Activated naive CD4-positive, alpha-beta T cell treated with anti-CD3 and anti-CD28 coated beads, Interleukin-2, amount 50 U/mL, for 72 hours (primary cell): Measurements from ENCODE around the gene RRP8. TPM values are rescaled to one million over a fixed set of nuclear protein-coding genes. Genes with fewer than 3 reads are reported as not detected.

Experiments
- ATAC-seq, 2 donors: fragments of 150-1000 bp; cut with Tn5 transposase; 2 replicates each; pipeline ENCODE4 v1.10.0; 2021; ENCODE audit warnings: mild to moderate bottlenecking in 2 of 2, moderate library complexity in 2 of 2
- DNase-seq, 2 donors: peaks; one replicate each; pipeline ENCODE4 v3.0.0; 2021 to 2022; ENCODE audit warnings: low spot score in 2 of 2
- H3K27ac Mint-ChIP-seq, 2 donors: one replicate each; pipeline ENCODE4 v1.8.0; 2022; ENCODE audit warnings: mild to moderate bottlenecking in 2 of 2, mixed read lengths in 2 of 2
- H3K36me3 Mint-ChIP-seq, 2 donors: one replicate each; pipeline ENCODE4 v1.8.0; 2022; ENCODE audit warnings: mixed read lengths in 2 of 2
- H3K9me3 Mint-ChIP-seq, 2 donors: one replicate each; pipeline ENCODE4 v1.8.0; 2022; ENCODE audit warnings: mixed read lengths in 2 of 2
- total RNA-seq, 2 donors: library from RNA; stranded (reverse); gene quantifications; one replicate each; pipeline ENCODE4 v1.2.3, GENCODE V29; 2022

Gene RRP8
- total RNA-seq, 2 donors from 2014 or later: 24.9 to 38.3 TPM

DNA sequence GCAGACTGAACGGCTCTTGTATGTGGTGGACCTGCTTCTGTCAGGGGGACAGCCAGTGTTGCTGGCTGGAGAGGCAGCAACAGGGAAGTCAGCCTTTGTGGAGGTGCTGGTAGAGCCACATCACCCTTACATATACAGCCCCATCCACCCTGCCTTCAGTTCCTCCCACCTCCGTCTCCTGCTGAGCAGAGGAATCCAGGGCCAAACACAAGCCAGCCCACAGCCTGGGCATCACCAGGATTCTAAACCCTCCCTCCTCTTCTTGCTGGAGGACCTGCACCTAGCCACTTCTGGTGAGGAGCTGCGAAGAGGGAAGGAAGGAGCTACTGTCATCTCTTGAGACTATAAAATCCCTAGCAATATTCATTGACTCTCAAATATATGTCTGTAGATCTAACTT is 54.8 kb downstream of the RRP8 start:
- ATAC-seq (no peak), DNase-seq (no peak)
- no peaks in the 10 kb centered on the region for H3K36me3 Mint-ChIP-seq
- H3K27ac Mint-ChIP-seq: no peak overlapping the region
- no peaks in the 10 kb centered on the region for H3K9me3 Mint-ChIP-seq

- Mint-ChIP-seq H3K27ac (no peak overlapping the region), H3K9me3 (no peaks in the 10 kb centered on the region), H3K36me3 (no peaks in the 10 kb centered on the region)
- DNase-seq (no peak), ATAC-seq (no peak)
Measured at GRCh38 chr11:6548121-6548520, 55.3 kb downstream of the RRP8 start.

DNA sequence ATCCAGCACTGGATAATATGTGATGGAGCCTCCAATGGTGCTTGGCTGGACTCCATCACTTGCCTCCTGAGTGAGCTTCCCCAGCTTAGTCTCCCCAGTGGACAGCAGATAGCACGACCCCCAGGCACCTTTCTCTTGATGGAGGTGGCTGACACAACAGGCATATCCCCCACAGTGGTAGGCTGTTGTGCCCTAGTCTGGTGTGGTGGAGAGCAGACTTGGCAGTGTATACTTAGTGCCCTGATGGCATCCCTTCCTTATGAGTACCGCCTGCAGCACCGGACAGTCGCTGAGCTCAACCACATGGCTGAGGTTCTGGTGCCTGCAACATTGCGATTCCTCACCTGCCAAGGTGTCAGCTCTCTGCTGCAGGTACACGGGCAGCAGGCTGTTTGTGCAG is 56.2 kb downstream of the RRP8 start:
- no peak for ATAC-seq
- Mint-ChIP-seq H3K9me3 (no peaks in the 10 kb centered on the region), H3K27ac (no peak overlapping the region), H3K36me3 (no peaks in the 10 kb centered on the region)
- DNase-seq: no peak

DNA sequence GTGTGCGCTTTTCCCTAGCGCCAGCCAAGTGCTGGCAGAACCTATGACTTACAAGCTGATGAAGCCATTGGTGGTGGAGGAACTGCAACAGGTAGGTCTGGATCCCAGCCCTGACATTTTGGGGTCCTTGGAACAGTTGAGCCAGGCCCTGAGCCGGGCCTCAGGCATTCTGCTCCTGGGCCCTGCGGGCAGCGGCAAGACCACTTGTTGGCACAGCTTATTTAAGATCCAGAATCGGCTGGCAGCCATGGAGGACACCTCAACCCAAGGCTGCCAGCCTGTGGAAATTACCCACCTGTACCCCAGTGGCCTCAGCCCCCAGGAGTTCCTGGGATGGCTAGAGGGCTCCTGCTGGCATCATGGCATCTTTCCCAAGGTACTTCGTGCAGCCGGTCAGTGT is 56.7 kb downstream of the RRP8 start:
- no peaks in the 10 kb centered on the region for H3K9me3 Mint-ChIP-seq
- DNase-seq (no peak), ATAC-seq (no peak)
- H3K27ac Mint-ChIP-seq: no peak overlapping the region
- no peaks in the 10 kb centered on the region for H3K36me3 Mint-ChIP-seq

DNA sequence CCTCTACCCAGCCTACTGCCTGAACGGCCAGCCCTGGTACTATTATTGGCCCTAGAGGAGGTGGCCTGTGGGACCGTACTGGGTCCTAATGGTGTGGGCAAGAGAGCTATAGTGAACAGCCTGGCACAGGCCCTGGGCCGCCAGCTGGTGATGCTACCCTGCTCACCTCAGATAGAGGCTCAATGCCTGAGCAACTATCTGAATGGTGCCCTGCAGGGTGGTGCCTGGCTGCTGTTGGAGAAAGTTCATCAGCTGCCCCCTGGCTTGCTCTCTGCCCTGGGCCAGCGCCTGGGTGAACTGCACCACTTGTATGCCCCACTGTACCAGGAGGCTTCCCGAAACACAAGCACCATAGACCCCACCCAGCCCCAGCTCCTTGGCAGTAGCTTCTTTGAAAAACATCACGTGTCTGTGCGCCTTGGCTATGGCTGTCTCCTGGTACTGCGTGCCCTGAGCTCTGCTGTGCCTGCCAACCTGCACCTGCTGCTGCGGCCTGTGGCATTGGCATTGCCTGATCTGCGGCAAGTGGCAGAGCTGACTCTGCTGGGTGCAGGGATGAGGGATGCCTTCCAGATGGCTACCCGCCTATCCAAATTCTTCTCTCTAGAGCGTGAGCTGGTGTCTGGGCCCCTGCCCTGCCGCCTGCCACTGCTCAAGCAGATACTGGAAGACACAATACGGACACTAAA is 57.4 kb downstream of the RRP8 start:
- peak in 1 of 2 donors; percentile 13 for ATAC-seq
- DNase-seq: no peak
- no peaks in the 10 kb centered on the region for H3K9me3 Mint-ChIP-seq
- H3K27ac Mint-ChIP-seq: no peak overlapping the region
- H3K36me3 Mint-ChIP-seq: no peaks in the 10 kb centered on the region

Other genes starting within 250 kb of the RRP8 start
- 10 to 100 TPM; 13.1 to 24.8 TPM for gene SMPD1, start 213.1 kb downstream of the RRP8 start, total RNA-seq
- gene APBB1, start 184.5 kb downstream of the RRP8 start, total RNA-seq: 10 to 100 TPM; 40.0 to 72.5 TPM
- under 1 TPM; 0.41 to 0.55 TPM for gene HPX, start 162.6 kb downstream of the RRP8 start, total RNA-seq
- gene TRIM3, start 129.7 kb downstream of the RRP8 start, total RNA-seq: 10 to 100 TPM in 1 of 2 donors, 1 to 10 TPM in 1; 4.7 to 19.0 TPM
- gene ARFIP2, start 122.3 kb downstream of the RRP8 start, total RNA-seq: 10 to 100 TPM; 47.1 to 59.9 TPM
- gene TIMM10B, start 122.1 kb downstream of the RRP8 start, total RNA-seq: 10 to 100 TPM; 36.9 to 38.3 TPM
- 10 to 100 TPM; 22.4 to 38.5 TPM for gene DNHD1, start 106.3 kb downstream of the RRP8 start, total RNA-seq
- gene ILK, start 158 bp upstream of the RRP8 start, total RNA-seq: 10 to 100 TPM; 72.1 to 99.7 TPM
- gene TAF10, start 8.6 kb upstream of the RRP8 start, total RNA-seq: 100 to 1,000 TPM in 1 of 2 donors, 10 to 100 TPM in 1; 95.3 to 166 TPM
- gene TPP1, start 15.8 kb upstream of the RRP8 start, total RNA-seq: 10 to 100 TPM; 54.7 to 67.4 TPM
- gene DCHS1, start 52.2 kb upstream of the RRP8 start, total RNA-seq: 1 to 10 TPM in 1 of 2 donors, under 1 TPM in 1; 0.82 to 2.1 TPM
- gene MRPL17, start 79.7 kb upstream of the RRP8 start, total RNA-seq: 100 to 1,000 TPM in 1 of 2 donors, 10 to 100 TPM in 1; 92.4 to 104 TPM
- gene OR2AG2, start 168.4 kb upstream of the RRP8 start, total RNA-seq: not detected
- gene OR2AG1, start 179.4 kb upstream of the RRP8 start, total RNA-seq: not detected
- under 1 TPM; 0.09 to 0.10 TPM for gene OR6A2, start 196.1 kb upstream of the RRP8 start, total RNA-seq
- not detected for gene OR10A5, start 242.1 kb upstream of the RRP8 start, total RNA-seq